Daoy (cell line): Measurements from ENCODE around the gene ZC4H2. TPM values are rescaled to one million over a fixed set of nuclear protein-coding genes. Genes with fewer than 3 reads are reported as not detected.
"Not testable (repeated sequence)": the region's sequence is repeated elsewhere in the genome, so short reads cannot be mapped to it uniquely, and the experiment has no call there.

Source experiments
- DNase-seq: peaks from one replicate; pipeline ENCODE4 v3.0.0-alpha.2; 2015; ENCODE audit warnings: low read depth
- total RNA-seq: library from RNA; depleted of rRNA; stranded (reverse); fragments of >200 nt; shearing (Covaris generic); gene quantifications from 2 replicates; pipeline ENCODE4 v1.2.3, GENCODE V29; 2014; rRNA removed

The ZC4H2 gene
- 0.51 TPM in 1 of 2 replicates, not detected in the other for total RNA-seq

- no peak for DNase-seq
These were observed at the start of gene ZC4H2 for GRCh38 chrX:64975989-64976672. Gene ZC4H2, minus strand, starts transcription at chrX:64976450. Its CDS starts 73 bp downstream, at chrX:64976377.

- no peak for DNase-seq
These were observed 41.2 kb upstream of the ZC4H2 start for GRCh38 chrX:65017451-65017850.

GRCh38 chrX:65014230-65014629 is 38.0 kb upstream of the ZC4H2 start:
- no peak for DNase-seq

GRCh38 chrX:65009459-65009858 is 33.2 kb upstream of the ZC4H2 start:
- no peak for DNase-seq

- DNase-seq = not testable (repeated sequence)
These were observed 26.0 kb upstream of the ZC4H2 start for GRCh38 chrX:65002208-65002607.

- no peak for DNase-seq
These were observed 20.6 kb upstream of the ZC4H2 start for GRCh38 chrX:64996805-64997204.

GRCh38 chrX:64994131-64994798 is 18.0 kb upstream of the ZC4H2 start:
- no peak for DNase-seq

- no peak for DNase-seq
These were observed 1.6 kb upstream of the ZC4H2 start for GRCh38 chrX:64977830-64978229.

GRCh38 chrX:64977051-64977450 is 801 bp upstream of the ZC4H2 start:
- DNase-seq = no peak

GRCh38 chrX:64976673-64977040 is 407 bp upstream of the ZC4H2 start:
- DNase-seq = no peak

GRCh38 chrX:64975491-64975890 is 759 bp downstream of the ZC4H2 start:
- no peak for DNase-seq

- DNase-seq = no peak
These were observed 50.8 kb downstream of the ZC4H2 start for GRCh38 chrX:64925480-64925879.

- DNase-seq = no peak
These were observed 68.1 kb downstream of the ZC4H2 start for GRCh38 chrX:64908121-64908520.

- no peak for DNase-seq
These were observed 81.7 kb downstream of the ZC4H2 start for GRCh38 chrX:64894454-64895038.

- no peak for DNase-seq
These were observed 90.4 kb downstream of the ZC4H2 start for GRCh38 chrX:64885850-64886249.

- DNase-seq = not testable (repeated sequence)
These were observed 97.5 kb downstream of the ZC4H2 start for GRCh38 chrX:64878709-64879108.

GRCh38 chrX:64867217-64867616 is 109.0 kb downstream of the ZC4H2 start:
- DNase-seq = no peak

Other genes with a start within 250 kb of the ZC4H2 start
- gene ZC3H12B, start 58.4 kb upstream of the ZC4H2 start, total RNA-seq = not detected in 2 replicates